H7 (cell line): Measurements from ENCODE around the gene HNF1B. TPM values are rescaled to one million over a fixed set of nuclear protein-coding genes. Genes with fewer than 3 reads are reported as not detected.
A peak's percentile ranks its signal among the peaks of the same experiment; 100 is the strongest.

Experiments used
- DNase-seq: peaks from one replicate; pipeline ENCODE4 v3.0.0; 2012
- H3K27me3 ChIP-seq: 2 replicates; pipeline ENCODE4 v1.6.0; 2011; ENCODE audit warnings: mild to moderate bottlenecking, low read length; ENCODE audit not compliant: control insufficient read depth, insufficient read depth
- H3K36me3 ChIP-seq: replicated peaks from 2 replicates; pipeline ENCODE4 v1.5.1; 2011; ENCODE audit warnings: low read length; ENCODE audit not compliant: control insufficient read depth, insufficient read depth
- H3K4me3 ChIP-seq: 2 replicates; pipeline ENCODE4 v1.5.1; 2011; ENCODE audit warnings: low read depth, mild to moderate bottlenecking, control low read depth, low read length, moderate library complexity; ENCODE audit not compliant: insufficient read depth
- total RNA-seq: library from RNA; depleted of rRNA; stranded (reverse); fragments of >200 nt; shearing (Covaris generic); gene quantifications from 2 replicates; pipeline ENCODE4 v1.2.3, GENCODE V29; 2014

HNF1B gene
- total RNA-seq, 1 experiment from 2014 or later, result 1.1 TPM

GRCh38 chr17:37735165-37735564 is 9.7 kb downstream of the HNF1B start:
- DNase-seq, result peak; percentile 55
- Histone ChIP-seq H3K27me3 (peaks cover 36% of the 10 kb centered on the region), H3K4me3 (no peak overlapping the region), H3K36me3 (no peaks in the 10 kb centered on the region)

DNA sequence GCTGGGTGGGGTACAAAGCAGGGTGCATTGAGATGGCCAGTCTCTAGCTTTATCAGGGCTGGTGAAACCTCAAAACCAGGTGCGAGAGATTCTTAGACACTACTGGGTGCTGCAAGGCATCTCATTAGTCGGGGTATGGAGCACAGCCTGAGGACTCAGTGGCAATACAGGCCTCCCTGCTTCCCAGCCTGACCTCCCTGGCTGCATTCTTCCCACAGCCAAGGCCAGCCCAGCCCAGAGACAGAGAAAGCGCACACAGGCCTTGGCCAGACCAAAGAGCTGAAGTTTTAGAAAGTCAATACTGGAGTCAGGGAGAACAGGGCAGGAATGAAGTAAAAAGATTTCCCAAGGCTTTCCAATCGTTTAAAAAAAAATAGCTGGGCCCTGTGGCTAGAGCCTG is 12.5 kb downstream of the HNF1B start:
- Histone ChIP-seq H3K4me3 (no peak overlapping the region), H3K36me3 (no peaks in the 10 kb centered on the region), H3K27me3 (peaks cover 15% of the 10 kb centered on the region)
- no peak for DNase-seq

- no peak for DNase-seq
- no peaks in the 10 kb centered on the region for H3K36me3 ChIP-seq
- peaks cover 4% of the 10 kb centered on the region; the same call in 1 of the 2 replicates for H3K27me3 ChIP-seq
- H3K4me3 ChIP-seq, result no peak overlapping the region
Observed at GRCh38 chr17:37731056-37731455, 13.8 kb downstream of the HNF1B start.

DNA sequence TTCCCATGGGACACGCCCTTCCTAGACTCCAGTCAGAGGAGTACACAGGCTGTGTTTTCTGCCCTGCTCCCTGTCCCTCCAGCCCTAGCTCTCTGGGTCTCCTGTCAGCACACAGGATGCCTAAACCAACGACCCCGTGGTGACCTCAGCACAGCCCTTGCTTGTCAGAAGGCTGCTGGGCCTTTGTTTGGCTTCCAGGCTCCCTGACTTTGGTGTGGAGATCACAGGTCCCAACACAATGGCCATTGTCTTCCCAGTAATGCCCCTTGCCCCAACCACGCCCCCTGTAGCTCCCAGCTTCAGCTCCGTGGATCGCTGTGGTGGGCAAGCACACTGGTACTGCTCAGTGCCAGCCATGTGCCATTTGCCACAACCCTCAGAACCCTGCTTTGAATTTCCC is 15.0 kb downstream of the HNF1B start:
- Histone ChIP-seq H3K4me3 (no peak overlapping the region), H3K36me3 (no peaks in the 10 kb centered on the region), H3K27me3 (peaks cover 3% of the 10 kb centered on the region; the same call in 1 of the 2 replicates)
- DNase-seq, result peak; percentile 55

- peak; percentile 50 for DNase-seq
- Histone ChIP-seq H3K4me3 (no peak overlapping the region), H3K27me3 (peaks cover 2% of the 10 kb centered on the region; the same call in 1 of the 2 replicates), H3K36me3 (no peaks in the 10 kb centered on the region)
Observed at GRCh38 chr17:37726891-37727675, 17.8 kb downstream of the HNF1B start.

DNA sequence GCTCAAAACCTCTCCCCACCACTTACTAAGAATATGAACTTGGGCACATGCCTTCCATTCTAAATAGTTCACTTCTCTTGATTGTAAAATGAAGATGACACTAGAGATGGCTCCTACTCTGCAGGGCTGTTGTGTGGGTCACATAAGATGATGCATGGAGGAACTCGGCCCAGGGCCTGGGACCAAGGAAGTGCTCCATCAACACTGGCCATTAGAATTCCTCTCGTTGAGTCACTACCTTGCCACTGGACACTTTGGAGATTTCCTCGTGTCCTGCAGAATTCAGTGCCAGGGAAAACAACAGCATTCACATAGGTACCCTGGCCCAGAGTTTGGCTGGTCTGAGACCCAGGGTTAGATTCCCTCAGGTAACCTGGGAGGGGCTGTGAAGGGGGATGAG is 18.6 kb downstream of the HNF1B start:
- Histone ChIP-seq H3K4me3 (no peak overlapping the region), H3K36me3 (no peaks in the 10 kb centered on the region), H3K27me3 (peaks cover 2% of the 10 kb centered on the region; the same call in 1 of the 2 replicates)
- no peak for DNase-seq

GRCh38 chr17:37725601-37726146 is 19.2 kb downstream of the HNF1B start:
- peak; percentile 64 for DNase-seq
- Histone ChIP-seq H3K27me3 (peaks cover 2% of the 10 kb centered on the region; the same call in 1 of the 2 replicates), H3K4me3 (no peak overlapping the region), H3K36me3 (no peaks in the 10 kb centered on the region)

DNA sequence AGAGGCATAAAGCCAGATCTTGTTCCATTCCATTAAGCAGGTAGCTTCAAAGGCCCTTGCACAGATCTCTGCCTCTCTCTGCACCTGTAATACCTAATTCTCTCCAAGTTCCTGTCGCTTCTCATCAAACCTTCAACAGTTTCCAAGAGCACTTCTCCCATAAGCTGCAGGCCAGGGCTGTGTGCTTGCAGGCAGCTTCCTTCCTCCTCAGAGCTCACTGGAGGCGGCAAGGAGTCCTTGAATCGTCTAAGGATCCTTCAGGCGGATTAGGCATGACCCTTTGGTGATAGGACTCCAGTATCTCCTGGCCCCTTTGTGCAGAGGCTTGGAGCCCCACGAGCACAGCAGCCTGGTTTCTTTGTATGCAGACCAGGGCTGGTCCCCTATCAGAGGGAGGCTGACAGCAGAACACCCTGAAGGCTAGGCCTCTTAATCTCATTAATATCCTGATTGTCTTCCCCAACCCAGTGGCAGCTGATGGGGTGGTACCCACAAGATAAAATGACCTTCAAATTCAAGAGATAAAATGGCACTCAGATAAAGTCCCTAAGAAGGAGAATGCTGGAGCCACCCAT is 19.8 kb downstream of the HNF1B start:
- no peak for DNase-seq
- no peaks in the 10 kb centered on the region for H3K36me3 ChIP-seq
- no peaks in the 10 kb centered on the region for H3K27me3 ChIP-seq
- H3K4me3 ChIP-seq, result no peak overlapping the region

GRCh38 chr17:37720989-37721388 is 23.9 kb downstream of the HNF1B start:
- Histone ChIP-seq H3K27me3 (no peaks in the 10 kb centered on the region), H3K36me3 (no peaks in the 10 kb centered on the region), H3K4me3 (no peak overlapping the region)
- DNase-seq, result no peak

DNA sequence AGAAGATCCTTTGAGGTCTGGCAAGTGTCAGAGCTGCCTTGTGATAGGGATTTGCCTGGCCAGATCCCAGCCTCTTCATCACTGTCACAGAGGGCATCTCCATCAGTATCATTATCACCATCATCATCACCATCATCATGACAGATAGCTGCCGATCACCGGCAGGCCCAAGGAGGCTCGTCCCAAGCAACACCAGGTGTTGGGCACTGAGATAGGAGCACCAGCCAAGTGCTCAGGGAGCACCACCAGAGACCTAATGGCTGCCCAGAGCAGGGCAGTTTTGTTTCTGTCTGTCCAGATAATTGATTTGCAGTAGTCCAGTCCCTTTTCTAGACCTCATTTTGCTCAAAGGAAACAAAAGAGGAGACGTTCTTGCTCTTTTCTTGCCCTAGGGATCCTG is 25.0 kb downstream of the HNF1B start:
- Histone ChIP-seq H3K36me3 (no peaks in the 10 kb centered on the region), H3K4me3 (no peak overlapping the region), H3K27me3 (no peaks in the 10 kb centered on the region)
- no peak for DNase-seq

DNA sequence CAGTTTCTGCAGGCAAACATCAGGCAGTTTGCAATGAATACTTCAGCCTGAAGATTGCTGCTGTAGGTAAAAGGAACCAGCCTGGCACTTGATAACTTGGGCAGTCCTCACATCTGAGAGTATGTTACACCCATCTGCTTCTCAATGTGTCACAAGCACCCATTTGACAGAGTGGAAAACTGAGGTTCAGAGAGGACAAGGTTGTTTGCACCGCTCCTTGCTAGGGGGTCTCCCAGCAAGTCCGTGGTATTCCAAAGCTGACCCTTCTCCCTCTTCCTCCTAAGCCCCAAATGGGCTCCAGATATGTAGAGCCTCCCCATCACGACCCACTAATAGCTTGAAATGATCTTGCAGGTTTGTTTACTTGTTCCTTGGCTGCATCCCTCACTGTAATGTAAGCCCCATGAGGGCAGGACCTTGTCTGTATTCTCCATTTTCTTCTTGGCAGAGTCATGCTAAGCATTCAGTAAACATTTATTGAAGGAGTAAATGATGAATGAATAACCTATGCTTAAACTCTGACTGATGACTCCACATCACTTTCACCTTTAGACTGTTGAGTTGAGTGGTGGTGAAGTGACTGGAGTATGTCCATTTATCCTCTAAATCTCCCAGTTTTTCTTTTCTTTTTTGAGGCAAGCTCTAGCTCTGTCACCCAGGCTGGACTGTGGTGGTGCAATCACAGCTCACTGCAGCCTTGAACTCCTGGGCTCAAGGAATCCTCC is 26.4 kb downstream of the HNF1B start:
- no peak for DNase-seq
- Histone ChIP-seq H3K27me3 (no peaks in the 10 kb centered on the region), H3K4me3 (no peak overlapping the region), H3K36me3 (no peaks in the 10 kb centered on the region)

- DNase-seq, result no peak
- Histone ChIP-seq H3K4me3 (no peak overlapping the region), H3K27me3 (no peaks in the 10 kb centered on the region), H3K36me3 (no peaks in the 10 kb centered on the region)
Observed at GRCh38 chr17:37717627-37718323, 27.1 kb downstream of the HNF1B start.

DNA sequence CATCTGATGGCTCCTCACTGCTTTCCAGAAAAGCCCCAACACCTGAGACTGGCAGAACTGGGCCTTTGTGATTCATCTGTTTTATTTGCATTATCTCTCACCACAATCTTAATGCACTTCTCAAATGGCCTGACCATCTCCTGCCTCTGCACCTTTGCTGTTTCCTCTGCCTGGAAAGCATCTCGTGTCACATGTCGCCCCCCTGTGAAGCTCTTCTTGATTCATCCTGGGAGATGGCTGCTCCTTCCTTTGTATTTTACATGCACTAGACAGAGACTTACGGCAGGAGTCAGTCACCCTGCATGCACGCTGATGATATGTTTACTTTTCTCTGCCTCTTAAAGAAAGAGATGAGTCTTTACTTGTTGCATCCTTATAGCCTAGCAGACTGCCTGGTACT is 30.0 kb downstream of the HNF1B start:
- Histone ChIP-seq H3K27me3 (no peaks in the 10 kb centered on the region), H3K36me3 (no peaks in the 10 kb centered on the region), H3K4me3 (no peak overlapping the region)
- DNase-seq, result no peak

GRCh38 chr17:37713624-37714023 is 31.2 kb downstream of the HNF1B start:
- H3K36me3 ChIP-seq, result no peaks in the 10 kb centered on the region
- H3K4me3 ChIP-seq, result no peak overlapping the region
- no peak for DNase-seq
- no peaks in the 10 kb centered on the region for H3K27me3 ChIP-seq
